HEK293 (cell line): ENCODE results near the gene BCAS3.

Experiments
- CTCF ChIP-seq: fragments of 450-650 bp; formaldehyde crosslinking; IDR thresholded peaks from 2 replicates; pipeline ENCODE4 v1.5.1; 2016; ENCODE audit warnings: missing biosample characterization, missing genetic modification characterization
- HIC1 ChIP-seq: fragments of 450-650 bp; formaldehyde crosslinking; IDR thresholded peaks from 2 replicates; pipeline ENCODE4 v1.5.1; 2016; ENCODE audit warnings: missing biosample characterization, missing genetic modification characterization
- MYNN ChIP-seq: fragments of 450-650 bp; formaldehyde crosslinking; IDR thresholded peaks from 2 replicates; pipeline ENCODE4 v1.5.1; 2016; ENCODE audit warnings: missing biosample characterization, missing genetic modification characterization, borderline replicate concordance
- TCF7L2 ChIP-seq: IDR thresholded peaks from 2 replicates; pipeline ENCODE4 v1.6.1; 2011; ENCODE audit warnings: low read depth, mild to moderate bottlenecking, inconsistent platforms, low read length, moderate library complexity, borderline replicate concordance
- YY1 ChIP-seq: fragments of 450-650 bp; formaldehyde crosslinking; IDR thresholded peaks from 2 replicates; pipeline ENCODE4 v1.5.1; 2018; ENCODE audit warnings: missing biosample characterization, missing genetic modification characterization
- ZBTB6 ChIP-seq: fragments of 450-650 bp; formaldehyde crosslinking; IDR thresholded peaks from 2 replicates; pipeline ENCODE4 v1.5.1; 2017; ENCODE audit warnings: missing biosample characterization, missing genetic modification characterization
- ZFP41 ChIP-seq: fragments of 450-650 bp; formaldehyde crosslinking; IDR thresholded peaks from 2 replicates; pipeline ENCODE4 v1.5.1; 2016; ENCODE audit warnings: missing biosample characterization, missing genetic modification characterization, borderline replicate concordance
- ZNF155 ChIP-seq: fragments of 450-650 bp; formaldehyde crosslinking; IDR thresholded peaks from 2 replicates; pipeline ENCODE4 v1.5.1; 2016; ENCODE audit warnings: missing biosample characterization, missing genetic modification characterization
- ZNF398 ChIP-seq: fragments of 450-650 bp; formaldehyde crosslinking; IDR thresholded peaks from 2 replicates; pipeline ENCODE4 v1.5.1; 2017; ENCODE audit warnings: missing biosample characterization, missing genetic modification characterization
- ZNF513 ChIP-seq: fragments of 450-650 bp; IDR thresholded peaks from 2 replicates; pipeline ENCODE4 v1.5.1; 2018; ENCODE audit warnings: missing biosample characterization, missing genetic modification characterization
- TF ChIP-seq, protein P1 (sequence below): fragments of 450-650 bp; IDR thresholded peaks from 2 replicates; pipeline ENCODE4 v1.5.1; 2018; ENCODE audit warnings: missing biosample characterization, mild to moderate bottlenecking, missing genetic modification characterization

- TF ChIP-seq ZNF155: no peak
- no peak for TF ChIP-seq MYNN (tag by site-specific recombination)
- no peak for TF ChIP-seq HIC1 (tag by site-specific recombination)
- no peak for TF ChIP-seq YY1 (tag by site-specific recombination)
- TF ChIP-seq CTCF (tag by site-specific recombination): no peak
- TF ChIP-seq ZBTB6 (tag by site-specific recombination): no peak
- TF ChIP-seq ZNF398 (tag by site-specific recombination): no peak
- no peak for TF ChIP-seq TCF7L2
- TF ChIP-seq, protein P1, sequence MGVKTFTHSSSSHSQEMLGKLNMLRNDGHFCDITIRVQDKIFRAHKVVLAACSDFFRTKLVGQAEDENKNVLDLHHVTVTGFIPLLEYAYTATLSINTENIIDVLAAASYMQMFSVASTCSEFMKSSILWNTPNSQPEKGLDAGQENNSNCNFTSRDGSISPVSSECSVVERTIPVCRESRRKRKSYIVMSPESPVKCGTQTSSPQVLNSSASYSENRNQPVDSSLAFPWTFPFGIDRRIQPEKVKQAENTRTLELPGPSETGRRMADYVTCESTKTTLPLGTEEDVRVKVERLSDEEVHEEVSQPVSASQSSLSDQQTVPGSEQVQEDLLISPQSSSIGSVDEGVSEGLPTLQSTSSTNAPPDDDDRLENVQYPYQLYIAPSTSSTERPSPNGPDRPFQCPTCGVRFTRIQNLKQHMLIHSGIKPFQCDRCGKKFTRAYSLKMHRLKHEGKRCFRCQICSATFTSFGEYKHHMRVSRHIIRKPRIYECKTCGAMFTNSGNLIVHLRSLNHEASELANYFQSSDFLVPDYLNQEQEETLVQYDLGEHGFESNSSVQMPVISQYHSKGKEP: no peak
- no peak for TF ChIP-seq ZNF513 (tag by site-specific recombination)
- TF ChIP-seq ZFP41 (tag by site-specific recombination): no peak
Observed at GRCh38 chr17:61391595-61392291, 714.1 kb downstream of the BCAS3 start.
